Measurements from ENCODE around the gene LSR. TPM values are rescaled to one million over a fixed set of nuclear protein-coding genes. Genes with fewer than 3 reads are reported as not detected.

LSR gene
- total RNA-seq, 3 donors from 2014 or later, result 3.7 to 37.5 (median 35.1) TPM

DNA sequence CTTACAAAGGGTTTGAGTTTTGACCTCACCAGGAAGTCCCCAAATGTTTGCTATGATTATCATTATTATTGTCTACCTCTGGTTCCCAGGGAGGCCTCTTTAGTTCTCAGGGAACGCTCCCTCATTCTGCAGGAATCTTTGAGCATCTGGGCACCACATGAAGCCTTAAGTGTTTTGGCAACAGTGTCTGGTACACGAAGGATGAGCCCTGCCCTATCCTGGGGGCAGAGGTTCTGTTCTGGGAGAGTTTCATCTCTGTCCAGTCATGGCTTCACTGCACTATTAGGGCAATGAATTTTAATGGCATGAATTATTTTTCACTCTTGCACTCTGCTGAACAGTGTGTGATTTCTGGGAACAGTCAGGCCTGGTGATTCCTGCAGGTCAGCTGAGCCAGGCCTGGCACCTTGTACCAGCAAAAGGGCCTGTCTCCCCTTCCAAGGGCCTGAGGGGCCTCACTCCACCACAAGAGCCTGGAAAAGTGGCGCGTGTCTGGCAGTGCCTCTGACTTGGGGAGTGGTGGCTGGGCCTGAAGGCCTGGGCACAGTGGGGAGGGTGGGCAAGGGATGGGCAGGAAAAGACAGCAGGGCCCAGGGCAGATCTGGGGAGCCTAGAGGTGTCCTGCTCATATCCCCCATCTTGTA, 24.8 kb upstream of the LSR start:
- DNase-seq (ENCODE audit: low spot score in 2 of 2), result no peak
- intact Hi-C loops (cut with DNase I; ENCODE audit: low total_unique reads), result no loop called here
- no peak overlapping the region for H3K4me3 ChIP-seq
- H3K9me3 ChIP-seq, result no peaks in the 10 kb centered on the region
- TF ChIP-seq POLR2A (IDR thresholded peaks at IDR 0.05), result no peak
- TF ChIP-seq POLR2AphosphoS5 (IDR thresholded peaks at IDR 0.05), result no peak
- TF ChIP-seq, protein P1, sequence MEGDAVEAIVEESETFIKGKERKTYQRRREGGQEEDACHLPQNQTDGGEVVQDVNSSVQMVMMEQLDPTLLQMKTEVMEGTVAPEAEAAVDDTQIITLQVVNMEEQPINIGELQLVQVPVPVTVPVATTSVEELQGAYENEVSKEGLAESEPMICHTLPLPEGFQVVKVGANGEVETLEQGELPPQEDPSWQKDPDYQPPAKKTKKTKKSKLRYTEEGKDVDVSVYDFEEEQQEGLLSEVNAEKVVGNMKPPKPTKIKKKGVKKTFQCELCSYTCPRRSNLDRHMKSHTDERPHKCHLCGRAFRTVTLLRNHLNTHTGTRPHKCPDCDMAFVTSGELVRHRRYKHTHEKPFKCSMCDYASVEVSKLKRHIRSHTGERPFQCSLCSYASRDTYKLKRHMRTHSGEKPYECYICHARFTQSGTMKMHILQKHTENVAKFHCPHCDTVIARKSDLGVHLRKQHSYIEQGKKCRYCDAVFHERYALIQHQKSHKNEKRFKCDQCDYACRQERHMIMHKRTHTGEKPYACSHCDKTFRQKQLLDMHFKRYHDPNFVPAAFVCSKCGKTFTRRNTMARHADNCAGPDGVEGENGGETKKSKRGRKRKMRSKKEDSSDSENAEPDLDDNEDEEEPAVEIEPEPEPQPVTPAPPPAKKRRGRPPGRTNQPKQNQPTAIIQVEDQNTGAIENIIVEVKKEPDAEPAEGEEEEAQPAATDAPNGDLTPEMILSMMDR (IDR thresholded peaks at IDR 0.05), result no peak
- no peak overlapping the region for H3K27ac ChIP-seq
- H3K36me3 ChIP-seq, result no peaks in the 10 kb centered on the region
- no peaks in the 10 kb centered on the region for H3K4me1 ChIP-seq
- H3K27me3 ChIP-seq, result no peaks in the 10 kb centered on the region

DNA sequence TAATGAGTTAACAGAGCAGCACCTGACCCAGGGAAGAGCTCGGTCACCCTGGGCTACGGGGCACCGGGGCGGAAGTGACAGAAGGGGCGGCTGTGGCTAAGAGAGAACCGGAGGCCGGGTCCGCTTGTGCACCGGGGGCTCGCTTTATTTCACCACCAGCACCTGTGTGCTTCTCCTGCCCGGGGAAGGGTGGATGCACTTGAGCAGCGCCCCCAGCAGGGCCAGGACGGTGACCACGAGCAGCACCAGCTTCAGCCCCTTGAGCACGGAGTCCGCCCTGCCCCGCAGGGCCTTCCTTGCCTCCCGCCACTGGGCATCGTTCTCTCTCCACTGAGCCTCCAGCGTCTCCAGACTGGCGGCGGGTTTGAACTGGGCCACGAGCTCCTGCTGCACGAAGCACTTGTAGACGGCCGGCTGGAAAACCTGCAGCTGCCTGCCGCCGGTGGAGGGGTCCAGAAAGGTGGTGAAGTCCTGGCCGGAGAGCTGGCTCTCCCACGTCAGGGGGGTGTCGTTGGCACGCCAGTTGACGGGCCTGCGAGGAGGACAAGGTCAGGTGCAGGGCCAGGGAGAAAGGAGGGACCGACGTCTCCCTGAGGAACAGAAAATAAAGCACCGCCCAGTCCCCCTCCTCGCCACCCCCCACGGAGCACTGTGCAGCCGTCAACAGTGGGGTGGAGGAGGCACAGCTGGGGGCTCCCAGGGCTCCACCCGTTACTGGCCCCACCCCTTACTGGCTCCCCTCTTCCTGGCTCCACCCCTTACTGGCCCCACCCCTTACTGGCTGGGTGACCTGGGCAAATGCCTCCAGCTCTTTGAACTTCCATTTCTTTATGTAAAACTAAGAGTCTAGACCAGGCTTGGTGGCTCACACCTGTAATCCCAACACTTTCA, 23.9 kb upstream of the LSR start:
- H3K9me3 ChIP-seq, result no peaks in the 10 kb centered on the region

DNA sequence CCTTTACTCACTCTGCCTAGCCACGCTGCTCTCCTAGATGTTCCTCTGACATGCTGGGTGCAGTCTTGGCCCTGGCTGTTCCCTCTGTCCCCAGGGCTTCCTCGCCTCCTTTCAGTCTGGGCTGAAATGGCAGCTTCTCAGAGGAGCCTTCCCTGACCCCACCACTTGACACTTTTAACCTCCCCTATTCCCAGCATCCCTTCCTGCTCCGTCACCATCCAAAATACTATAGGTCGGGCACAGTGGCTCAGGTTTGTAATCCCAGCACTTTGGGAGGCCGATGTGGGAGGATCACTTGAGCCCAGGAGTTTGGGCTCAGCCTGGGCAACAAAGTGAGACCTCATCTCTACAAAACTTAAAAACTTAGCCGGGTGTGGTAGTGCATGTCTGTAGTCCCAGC, 22.9 kb upstream of the LSR start:
- intact Hi-C loops (cut with DNase I; ENCODE audit: low total_unique reads), result no loop called here
- Histone ChIP-seq H3K9me3 (no peaks in the 10 kb centered on the region), H3K4me1 (no peaks in the 10 kb centered on the region), H3K27me3 (no peaks in the 10 kb centered on the region), H3K4me3 (no peak overlapping the region), H3K27ac (no peak overlapping the region), H3K36me3 (no peaks in the 10 kb centered on the region)
- no peak for TF ChIP-seq POLR2A (IDR thresholded peaks at IDR 0.05)
- TF ChIP-seq, protein P1 (IDR thresholded peaks at IDR 0.05), result no peak
- no peak for TF ChIP-seq POLR2AphosphoS5 (IDR thresholded peaks at IDR 0.05)
- DNase-seq (ENCODE audit: low spot score in 2 of 2), result no peak

More for the DNA sequence above, 23.9 kb upstream of the LSR start:
- intact Hi-C loops (cut with DNase I; ENCODE audit: low total_unique reads), result no loop called here
- Histone ChIP-seq H3K4me3 (no peak overlapping the region), H3K27ac (no peak overlapping the region), H3K27me3 (no peaks in the 10 kb centered on the region), H3K4me1 (no peaks in the 10 kb centered on the region), H3K36me3 (no peaks in the 10 kb centered on the region)
- DNase-seq (ENCODE audit: low spot score in 2 of 2), result no peak
- no peak for TF ChIP-seq POLR2A (IDR thresholded peaks at IDR 0.05)
- TF ChIP-seq, protein P1 (IDR thresholded peaks at IDR 0.05), result no peak
- TF ChIP-seq POLR2AphosphoS5 (IDR thresholded peaks at IDR 0.05), result no peak

DNA sequence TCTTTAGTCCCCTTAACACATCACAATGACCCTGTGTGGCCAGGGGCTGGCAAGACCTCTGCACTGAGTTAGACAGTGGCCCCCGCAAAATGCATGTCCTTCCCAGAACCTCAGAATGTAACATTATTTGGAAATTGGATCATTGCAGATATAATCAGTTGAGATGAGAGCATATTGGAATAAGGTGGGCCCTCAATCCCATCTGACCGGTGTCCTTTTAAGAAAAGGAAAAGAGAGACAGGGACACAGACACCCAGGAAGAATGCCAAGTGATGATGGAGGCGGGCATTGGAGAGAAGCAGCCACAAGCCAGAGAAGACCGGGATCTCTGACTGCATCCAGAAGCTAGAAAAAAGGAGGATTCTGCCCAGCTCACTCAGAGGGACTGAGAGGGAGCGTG, 22.1 kb upstream of the LSR start:
- DNase-seq (ENCODE audit: low spot score in 2 of 2), result no peak

More for the DNA sequence above, 22.1 kb upstream of the LSR start:
- Histone ChIP-seq H3K4me1 (no peaks in the 10 kb centered on the region), H3K27me3 (no peaks in the 10 kb centered on the region), H3K4me3 (no peak overlapping the region), H3K9me3 (no peaks in the 10 kb centered on the region), H3K27ac (no peak overlapping the region), H3K36me3 (no peaks in the 10 kb centered on the region)
- TF ChIP-seq POLR2A (IDR thresholded peaks at IDR 0.05) (no peak), POLR2AphosphoS5 (IDR thresholded peaks at IDR 0.05) (no peak)
- TF ChIP-seq, protein P1 (IDR thresholded peaks at IDR 0.05), result no peak
- intact Hi-C loops (cut with DNase I; ENCODE audit: low total_unique reads), result no loop called here
